Astrocyte (in vitro differentiated cells and primary cell): ENCODE measurements around the gene TMEM178B. TPM values are rescaled to one million over a fixed set of nuclear protein-coding genes. Genes with fewer than 3 reads are reported as not detected.

ENCODE experiments used
- DNase-seq: peaks from one replicate; pipeline ENCODE4 v3.0.0-alpha.2; 2010; ENCODE audit warnings: low read depth
- FAIRE-seq: peaks from 2 replicates; lab custom pipeline; 2011; peaks lifted over from hg19 to GRCh38; lab: Jason Lieb, UNC
- H2AFZ ChIP-seq: 2 replicates; pipeline ENCODE4 v1.6.0; 2012; ENCODE audit warnings: low read depth, low read length, inconsistent platforms
- H3K27ac ChIP-seq: 2 replicates; pipeline ENCODE4 v1.5.1; 2011; ENCODE audit warnings: low read depth, low read length, inconsistent platforms
- H3K27me3 ChIP-seq: 2 replicates; pipeline ENCODE4 v1.6.0; 2011; ENCODE audit warnings: low read length, inconsistent platforms; ENCODE audit not compliant: insufficient read depth
- H3K36me3 ChIP-seq: 2 replicates; pipeline ENCODE4 v1.5.1; 2011; ENCODE audit warnings: low read length, inconsistent platforms; ENCODE audit not compliant: insufficient read depth
- H3K4me1 ChIP-seq: 2 replicates; pipeline ENCODE4 v1.5.1; 2011; ENCODE audit warnings: low read length, inconsistent platforms; ENCODE audit not compliant: insufficient read depth
- H3K4me2 ChIP-seq: 2 replicates; pipeline ENCODE4 v1.6.0; 2012; ENCODE audit warnings: low read length, inconsistent platforms
- H3K4me3 ChIP-seq: 2 replicates; pipeline ENCODE4 v1.5.1; 2011; ENCODE audit warnings: low read depth, mild to moderate bottlenecking, low read length, inconsistent platforms; ENCODE audit not compliant: insufficient read depth
- H3K79me2 ChIP-seq: 2 replicates; pipeline ENCODE4 v1.6.0; 2012; ENCODE audit warnings: mild to moderate bottlenecking, low read length, inconsistent platforms; ENCODE audit not compliant: insufficient read depth
- H3K9ac ChIP-seq: 2 replicates; pipeline ENCODE4 v1.6.0; 2012; ENCODE audit warnings: mild to moderate bottlenecking, low read length, inconsistent platforms
- H3K9me3 ChIP-seq: 2 replicates; pipeline ENCODE4 v1.5.1; 2012; ENCODE audit warnings: low read depth, mild to moderate bottlenecking, low read length, inconsistent platforms; ENCODE audit not compliant: insufficient read depth
- H4K20me1 ChIP-seq: 2 replicates; pipeline ENCODE4 v1.6.0; 2012; ENCODE audit warnings: low read length, inconsistent platforms; ENCODE audit not compliant: insufficient read depth
- H3K27ac Mint-ChIP-seq: one replicate; pipeline ENCODE4 v1.8.0; 2021; ENCODE audit warnings: mild to moderate bottlenecking, mixed read lengths; ENCODE audit not compliant: unreplicated experiment
- H3K27me3 Mint-ChIP-seq: one replicate; pipeline ENCODE4 v1.8.0; 2021; ENCODE audit warnings: low read depth, mixed read lengths; ENCODE audit not compliant: unreplicated experiment
- H3K36me3 Mint-ChIP-seq: one replicate; pipeline ENCODE4 v1.8.0; 2021; ENCODE audit warnings: low read depth, mixed read lengths; ENCODE audit not compliant: unreplicated experiment
- H3K4me1 Mint-ChIP-seq: one replicate; pipeline ENCODE4 v1.8.0; 2021; ENCODE audit warnings: low read depth, mixed read lengths; ENCODE audit not compliant: unreplicated experiment
- H3K4me3 Mint-ChIP-seq: one replicate; pipeline ENCODE4 v1.8.0; 2021; ENCODE audit warnings: mild to moderate bottlenecking, moderate library complexity, mixed read lengths; ENCODE audit not compliant: unreplicated experiment
- H3K9me3 Mint-ChIP-seq: one replicate; pipeline ENCODE4 v1.8.0; 2021; ENCODE audit warnings: mild to moderate bottlenecking, mixed read lengths; ENCODE audit not compliant: unreplicated experiment
- EZH2 ChIP-seq: IDR thresholded peaks from 2 replicates; pipeline ENCODE4 v1.6.1; 2012; ENCODE audit warnings: mild to moderate bottlenecking, low read length, inconsistent platforms; ENCODE audit not compliant: insufficient read depth
- total RNA-seq: library from RNA; stranded (reverse); gene quantifications from 2 replicates; pipeline ENCODE4 v1.2.1, GENCODE V29; 2021
- TF ChIP-seq, protein P1 (sequence below): IDR thresholded peaks from 2 replicates; pipeline ENCODE4 v1.5.1; 2011; ENCODE audit warnings: low read depth, mild to moderate bottlenecking, inconsistent platforms, low read length, moderate library complexity; ENCODE audit not compliant: insufficient read depth

Gene TMEM178B
- total RNA-seq, 1 donor from 2014 or later, result 3.9 TPM

GRCh38 chr7:141302617-141303016 lies 228.8 kb downstream of the TMEM178B start:
- peaks cover 2% of the 10 kb centered on the region for H3K9me3 Mint-ChIP-seq
- no peak overlapping the region for H3K4me3 ChIP-seq
- H3K9ac ChIP-seq, result no peak overlapping the region
- no peaks in the 10 kb centered on the region for H3K36me3 ChIP-seq
- H3K9me3 ChIP-seq, result no peaks in the 10 kb centered on the region
- no peaks in the 10 kb centered on the region for H3K27me3 ChIP-seq
- FAIRE-seq (no peak), DNase-seq (no peak)
- H3K4me1 ChIP-seq, result no peaks in the 10 kb centered on the region
- H3K36me3 Mint-ChIP-seq, result no peaks in the 10 kb centered on the region
- H3K4me1 Mint-ChIP-seq, result no peaks in the 10 kb centered on the region
- no peak overlapping the region for H2AFZ ChIP-seq
- H3K27me3 Mint-ChIP-seq, result peaks cover 7% of the 10 kb centered on the region
- TF ChIP-seq, protein P1, sequence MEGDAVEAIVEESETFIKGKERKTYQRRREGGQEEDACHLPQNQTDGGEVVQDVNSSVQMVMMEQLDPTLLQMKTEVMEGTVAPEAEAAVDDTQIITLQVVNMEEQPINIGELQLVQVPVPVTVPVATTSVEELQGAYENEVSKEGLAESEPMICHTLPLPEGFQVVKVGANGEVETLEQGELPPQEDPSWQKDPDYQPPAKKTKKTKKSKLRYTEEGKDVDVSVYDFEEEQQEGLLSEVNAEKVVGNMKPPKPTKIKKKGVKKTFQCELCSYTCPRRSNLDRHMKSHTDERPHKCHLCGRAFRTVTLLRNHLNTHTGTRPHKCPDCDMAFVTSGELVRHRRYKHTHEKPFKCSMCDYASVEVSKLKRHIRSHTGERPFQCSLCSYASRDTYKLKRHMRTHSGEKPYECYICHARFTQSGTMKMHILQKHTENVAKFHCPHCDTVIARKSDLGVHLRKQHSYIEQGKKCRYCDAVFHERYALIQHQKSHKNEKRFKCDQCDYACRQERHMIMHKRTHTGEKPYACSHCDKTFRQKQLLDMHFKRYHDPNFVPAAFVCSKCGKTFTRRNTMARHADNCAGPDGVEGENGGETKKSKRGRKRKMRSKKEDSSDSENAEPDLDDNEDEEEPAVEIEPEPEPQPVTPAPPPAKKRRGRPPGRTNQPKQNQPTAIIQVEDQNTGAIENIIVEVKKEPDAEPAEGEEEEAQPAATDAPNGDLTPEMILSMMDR, result no peak
- TF ChIP-seq EZH2, result no peak
- no peak overlapping the region for H3K4me3 Mint-ChIP-seq
- H4K20me1 ChIP-seq, result no peaks in the 10 kb centered on the region
- no peak overlapping the region for H3K27ac ChIP-seq
- H3K79me2 ChIP-seq, result no peaks in the 10 kb centered on the region
- no peak overlapping the region for H3K4me2 ChIP-seq
- no peak overlapping the region for H3K27ac Mint-ChIP-seq

GRCh38 chr7:141304291-141304690 lies 230.4 kb downstream of the TMEM178B start:
- Histone ChIP-seq H3K9me3 (no peaks in the 10 kb centered on the region), H4K20me1 (no peaks in the 10 kb centered on the region), H3K4me1 (no peaks in the 10 kb centered on the region), H3K27me3 (no peaks in the 10 kb centered on the region), H2AFZ (no peak overlapping the region), H3K79me2 (no peaks in the 10 kb centered on the region), H3K9ac (no peak overlapping the region), H3K4me2 (no peak overlapping the region), H3K4me3 (no peak overlapping the region), H3K27ac (no peak overlapping the region), H3K36me3 (no peaks in the 10 kb centered on the region)
- no peak overlapping the region for H3K4me3 Mint-ChIP-seq
- H3K9me3 Mint-ChIP-seq, result no peaks in the 10 kb centered on the region
- H3K36me3 Mint-ChIP-seq, result no peaks in the 10 kb centered on the region
- FAIRE-seq (no peak), DNase-seq (no peak)
- H3K4me1 Mint-ChIP-seq, result peaks cover 4% of the 10 kb centered on the region
- no peak for TF ChIP-seq EZH2
- TF ChIP-seq, protein P1, result no peak
- no peak overlapping the region for H3K27ac Mint-ChIP-seq
- peaks cover 5% of the 10 kb centered on the region for H3K27me3 Mint-ChIP-seq

- FAIRE-seq, result no peak
- Mint-ChIP-seq H3K36me3 (no peaks in the 10 kb centered on the region), H3K27ac (no peak overlapping the region), H3K9me3 (no peaks in the 10 kb centered on the region), H3K4me1 (peaks cover 4% of the 10 kb centered on the region), H3K27me3 (peaks cover 2% of the 10 kb centered on the region), H3K4me3 (no peak overlapping the region)
- Histone ChIP-seq H3K79me2 (no peaks in the 10 kb centered on the region), H3K4me3 (no peak overlapping the region), H3K36me3 (no peaks in the 10 kb centered on the region), H3K4me1 (no peaks in the 10 kb centered on the region), H3K9ac (no peak overlapping the region), H4K20me1 (no peaks in the 10 kb centered on the region), H3K9me3 (no peaks in the 10 kb centered on the region), H3K27me3 (no peaks in the 10 kb centered on the region), H3K27ac (no peak overlapping the region), H2AFZ (no peak overlapping the region), H3K4me2 (no peak overlapping the region)
- no peak for TF ChIP-seq EZH2
- TF ChIP-seq, protein P1, result no peak
- no peak for DNase-seq
Measured at GRCh38 chr7:141306081-141306480, 232.2 kb downstream of the TMEM178B start.
